Measurements from ENCODE around the gene ABHD17C. TPM values are rescaled to one million over a fixed set of nuclear protein-coding genes. Genes with fewer than 3 reads are reported as not detected.
A peak's percentile ranks its signal among the peaks of the same experiment; 100 is the strongest.

The ABHD17C gene
- polyA plus RNA-seq, 1 donor (not counting 4 experiments of a cell fraction or from before 2014, with no cell fraction given), result 23.3 TPM

DNA sequence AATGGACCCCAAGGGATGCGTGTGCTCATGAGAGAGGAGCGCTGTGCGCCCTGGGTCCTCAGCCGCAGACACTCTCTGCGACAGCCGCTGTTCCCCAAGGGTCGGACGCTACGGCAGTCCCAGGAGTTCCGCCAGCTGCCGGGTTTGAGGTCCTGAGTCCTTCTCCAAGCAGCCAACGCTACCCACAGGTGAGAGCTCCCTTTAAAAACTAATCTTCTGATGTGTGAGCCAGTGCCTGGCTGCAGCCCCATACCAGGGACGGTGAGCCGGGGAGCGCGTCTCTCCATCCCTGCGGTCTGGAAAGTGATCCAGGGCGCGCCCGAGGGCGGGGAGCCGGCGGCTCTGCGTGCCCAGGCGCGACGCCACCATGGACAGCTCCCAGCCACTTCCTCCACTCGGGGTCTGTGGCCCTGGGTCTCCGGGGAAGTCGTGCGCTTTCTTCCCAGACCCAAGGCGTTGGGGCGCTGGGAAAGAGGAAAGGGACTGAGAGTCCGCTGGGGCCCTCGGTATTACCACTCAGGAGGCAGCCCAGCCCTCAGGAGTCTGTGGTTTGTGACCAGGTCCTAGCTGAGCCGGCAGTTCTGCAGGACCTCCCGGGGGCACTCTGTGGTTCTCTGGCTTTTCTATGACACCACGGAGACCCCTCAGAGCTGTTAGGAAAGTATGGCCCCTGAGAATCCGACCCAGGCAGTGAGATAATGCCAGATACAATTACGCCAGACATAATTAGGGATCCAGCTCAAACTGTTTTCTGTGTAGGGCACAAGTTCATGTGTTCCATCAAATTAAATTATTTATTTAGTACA, 85.5 kb downstream of the ABHD17C start:
- peaks cover 15% of the 10 kb centered on the region for H3K27me3 ChIP-seq (ENCODE audit: control insufficient read depth, extremely low read depth, insufficient read depth, low read length)
- no peak overlapping the region for H3K9ac ChIP-seq (ENCODE audit: control insufficient read depth, extremely low read depth, insufficient read depth, low read length)
- peaks cover 35% of the 10 kb centered on the region for H3K4me1 ChIP-seq (ENCODE audit: control insufficient read depth, extremely low read depth, insufficient read depth, low read length)
- no peaks in the 10 kb centered on the region for H3K36me3 ChIP-seq (ENCODE audit: control insufficient read depth in 2 of 2, extremely low read depth in 1 of 2, insufficient read depth in 2 of 2, low read length in 2 of 2)
- FAIRE-seq, result no peak
- no peaks in the 10 kb centered on the region for H3K79me2 ChIP-seq (ENCODE audit: control insufficient read depth, insufficient read depth, low read length)
- peak overlapping the region; percentile 56 to 73 (median 69) for H3K4me3 ChIP-seq (ENCODE audit: control insufficient read depth in 2 of 3, extremely low read depth in 1 of 3, insufficient read depth in 2 of 3, low read depth in 1 of 3, low read length in 3 of 3)
- no peaks in the 10 kb centered on the region for H3K9me1 ChIP-seq (ENCODE audit: control insufficient read depth, extremely low read depth, insufficient read depth, low read length)
- no peak overlapping the region for H3K27ac ChIP-seq (ENCODE audit: control insufficient read depth, insufficient read depth, low read length)
- no peaks in the 10 kb centered on the region for H4K20me1 ChIP-seq (ENCODE audit: control insufficient read depth, extremely low read depth, insufficient read depth, low read length)
- dilution Hi-C loops (cut with MboI; ENCODE audit: extremely low pct_ligation_motif_present, low sequenced_read_pairs), result no loop called here
- TF ChIP-seq EZH2 (IDR thresholded peaks at IDR 0.05; ENCODE audit: low read length), result no peak
- TF ChIP-seq CTCF (optimal IDR thresholded peaks at IDR 0.05 in 1 of 3, IDR thresholded peaks at IDR 0.05 in 1 of 3, conservative IDR thresholded peaks at IDR 0.05 in 1 of 3; ENCODE audit: extremely low read depth in 1 of 3, insufficient read depth in 2 of 3, low read length in 3 of 3), result no peak
- H3K4me2 ChIP-seq (ENCODE audit: control insufficient read depth, extremely low read depth, insufficient read depth, low read depth, low read length), result peak overlapping the region; percentile 95
- no peak overlapping the region for H2AFZ ChIP-seq (ENCODE audit: control insufficient read depth, low read length)
- H3K9me3 ChIP-seq (ENCODE audit: control insufficient read depth, low read depth, low read length), result no peaks in the 10 kb centered on the region
- no peak for DNase-seq (ENCODE audit: low read depth, low spot score)

DNA sequence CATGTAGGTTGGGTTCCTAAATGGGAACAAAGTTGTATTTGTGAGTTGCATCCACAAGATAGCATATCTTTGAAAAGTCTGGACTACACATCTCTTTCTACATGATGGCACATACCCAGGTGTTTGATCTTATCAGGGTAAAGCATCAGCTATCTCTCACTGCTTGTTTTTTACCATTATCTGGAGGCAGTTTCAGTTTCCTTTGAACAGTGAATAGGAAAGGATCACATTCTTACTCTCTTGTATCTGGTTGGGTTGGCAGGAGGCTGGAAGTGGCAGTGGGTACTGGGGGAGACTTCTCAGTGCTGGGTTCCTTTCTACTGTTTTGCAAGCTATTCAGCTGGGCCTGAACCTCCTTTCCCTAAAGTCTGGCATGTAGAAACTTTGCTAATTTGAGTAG, 88.2 kb downstream of the ABHD17C start:
- FAIRE-seq (no peak), DNase-seq (ENCODE audit: low read depth, low spot score) (no peak)
- no peaks in the 10 kb centered on the region for H3K36me3 ChIP-seq (ENCODE audit: control insufficient read depth in 2 of 2, extremely low read depth in 1 of 2, insufficient read depth in 2 of 2, low read length in 2 of 2)
- H4K20me1 ChIP-seq (ENCODE audit: control insufficient read depth, extremely low read depth, insufficient read depth, low read length), result no peaks in the 10 kb centered on the region
- dilution Hi-C loops (cut with MboI; ENCODE audit: extremely low pct_ligation_motif_present, low sequenced_read_pairs), result no loop called here
- peaks cover 15% of the 10 kb centered on the region for H3K27me3 ChIP-seq (ENCODE audit: control insufficient read depth, extremely low read depth, insufficient read depth, low read length)
- no peak for TF ChIP-seq EZH2 (IDR thresholded peaks at IDR 0.05; ENCODE audit: low read length)
- TF ChIP-seq CTCF (optimal IDR thresholded peaks at IDR 0.05 in 1 of 3, IDR thresholded peaks at IDR 0.05 in 1 of 3, conservative IDR thresholded peaks at IDR 0.05 in 1 of 3; ENCODE audit: extremely low read depth in 1 of 3, insufficient read depth in 2 of 3, low read length in 3 of 3), result no peak
- H3K27ac ChIP-seq (ENCODE audit: control insufficient read depth, insufficient read depth, low read length), result no peak overlapping the region
- no peaks in the 10 kb centered on the region for H3K9me3 ChIP-seq (ENCODE audit: control insufficient read depth, low read depth, low read length)
- no peak overlapping the region for H2AFZ ChIP-seq (ENCODE audit: control insufficient read depth, low read length)
- no peaks in the 10 kb centered on the region for H3K9me1 ChIP-seq (ENCODE audit: control insufficient read depth, extremely low read depth, insufficient read depth, low read length)
- H3K9ac ChIP-seq (ENCODE audit: control insufficient read depth, extremely low read depth, insufficient read depth, low read length), result no peak overlapping the region
- no peak overlapping the region for H3K4me2 ChIP-seq (ENCODE audit: control insufficient read depth, extremely low read depth, insufficient read depth, low read depth, low read length)
- no peaks in the 10 kb centered on the region for H3K79me2 ChIP-seq (ENCODE audit: control insufficient read depth, insufficient read depth, low read length)
- peaks cover 13% of the 10 kb centered on the region for H3K4me1 ChIP-seq (ENCODE audit: control insufficient read depth, extremely low read depth, insufficient read depth, low read length)
- H3K4me3 ChIP-seq (ENCODE audit: control insufficient read depth in 2 of 3, extremely low read depth in 1 of 3, insufficient read depth in 2 of 3, low read depth in 1 of 3, low read length in 3 of 3), result no peak overlapping the region

Data from keratinocyte (primary cell).